Smooth muscle cell (in vitro differentiated cells): ENCODE results near the gene NDUFAF4. TPM values are rescaled to one million over a fixed set of nuclear protein-coding genes. Genes with fewer than 3 reads are reported as not detected.

Experiments used
- DNase-seq: peaks from one replicate; lab custom pipeline; 2025; ENCODE audit not compliant: unreplicated experiment; lab: John Stamatoyannopoulos, UW
- H2AFZ ChIP-seq: fragments of 200-600 bp; sonication (generic); 2 replicates; pipeline ENCODE4 v1.6.0; 2016; ENCODE audit warnings: antibody characterized with exemption, low read depth, mild to moderate bottlenecking
- H3F3A ChIP-seq: fragments of 200-600 bp; sonication (generic); 2 replicates; pipeline ENCODE4 v1.6.0; 2017; ENCODE audit warnings: antibody characterized with exemption, low read depth
- H3K27ac ChIP-seq: fragments of 200-600 bp; sonication (generic); 2 replicates; pipeline ENCODE4 v1.5.1; 2016; ENCODE audit warnings: low read depth, mild to moderate bottlenecking
- H3K27me3 ChIP-seq: fragments of 200-600 bp; sonication (generic); 2 replicates; pipeline ENCODE4 v1.6.1; 2016; ENCODE audit warnings: low read depth, mild to moderate bottlenecking
- H3K36me3 ChIP-seq: fragments of 200-600 bp; sonication (generic); 2 replicates; pipeline ENCODE4 v1.5.1; 2016; ENCODE audit warnings: low read depth
- H3K4me1 ChIP-seq: fragments of 200-600 bp; sonication (generic); 2 replicates; pipeline ENCODE4 v1.5.1; 2016; ENCODE audit warnings: low read depth
- H3K4me2 ChIP-seq: fragments of 200-600 bp; sonication (generic); 2 replicates; pipeline ENCODE4 v1.6.0; 2016; ENCODE audit warnings: mild to moderate bottlenecking
- H3K4me3 ChIP-seq: fragments of 200-600 bp; sonication (generic); 2 replicates; pipeline ENCODE4 v1.5.1; 2016; ENCODE audit warnings: mild to moderate bottlenecking
- H3K79me2 ChIP-seq: fragments of 200-600 bp; sonication (generic); 2 replicates; pipeline ENCODE4 v1.6.0; 2016; ENCODE audit warnings: low read depth, mild to moderate bottlenecking
- H3K9ac ChIP-seq: fragments of 200-600 bp; sonication (generic); 2 replicates; pipeline ENCODE4 v1.6.0; 2016; ENCODE audit warnings: low read depth
- H3K9me3 ChIP-seq: fragments of 200-600 bp; sonication (generic); replicated peaks from 2 replicates; pipeline ENCODE4 v1.5.1; 2016; ENCODE audit warnings: low read depth
- H4K20me1 ChIP-seq: fragments of 200-600 bp; sonication (generic); 2 replicates; pipeline ENCODE4 v1.6.0; 2016; ENCODE audit warnings: low read depth
- WGBS: methylation state at CpG from one replicate; pipeline ENCODE4 v1.1.7; 2016; ENCODE audit warnings: low lambda C conversion rate; 5-methylcytosine and 5-hydroxymethylcytosine counted together
- polyA plus RNA-seq: library from polyadenylated mRNA; unstranded; fragments of >200 nt; fragmentation: Nextera tagmentation; extraction: Ambion mirVana; gene quantifications from 2 replicates; pipeline ENCODE4 v1.2.1, GENCODE V29; 2016
- total RNA-seq: library from RNA; depleted of rRNA; stranded (reverse); fragments of >200 nt; gene quantifications from 2 replicates; pipeline ENCODE4 v1.2.3, GENCODE V29; 2014
- TF ChIP-seq, protein P1 (sequence below): fragments of 200-600 bp; sonication (generic); IDR thresholded peaks from 2 replicates; pipeline ENCODE4 v1.5.1; 2017; ENCODE audit warnings: borderline replicate concordance, mild to moderate bottlenecking, antibody characterized with exemption; ENCODE audit not compliant: insufficient read depth, poor library complexity, severe bottlenecking

NDUFAF4 gene
- total and polyA plus RNA-seq, 2 experiments from 2014 or later = 40.4 to 51.0 TPM

DNA sequence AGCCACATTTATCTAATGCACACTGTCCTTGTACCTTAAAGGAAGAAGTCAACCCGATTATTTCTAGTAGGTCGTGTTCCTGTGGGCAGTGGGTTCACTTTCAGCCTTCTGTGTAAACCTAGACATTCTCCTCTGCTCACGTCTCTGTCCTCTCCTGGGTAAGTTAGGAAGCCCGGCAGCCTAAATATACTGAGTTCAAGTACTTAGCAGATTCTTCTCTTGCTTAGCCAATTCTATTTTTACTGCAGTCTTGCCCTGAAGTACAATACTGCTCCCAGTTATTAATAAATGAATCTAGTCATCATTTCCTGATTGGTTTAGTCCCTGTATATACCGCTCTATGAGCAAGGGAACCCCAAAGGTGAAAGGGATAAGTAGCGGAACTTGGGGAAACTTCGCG lies 45.8 kb downstream of the NDUFAF4 start:
- H3K27ac ChIP-seq = no peak overlapping the region
- no peaks in the 10 kb centered on the region for H3F3A ChIP-seq
- no peaks in the 10 kb centered on the region for H3K36me3 ChIP-seq
- WGBS = 83% methylated on average over 8 of the region's 8 CpGs
- H3K4me3 ChIP-seq = no peak overlapping the region
- no peaks in the 10 kb centered on the region for H4K20me1 ChIP-seq
- no peak overlapping the region for H3K9ac ChIP-seq
- H3K27me3 ChIP-seq = no peaks in the 10 kb centered on the region
- no peaks in the 10 kb centered on the region for H3K9me3 ChIP-seq
- H3K79me2 ChIP-seq = no peaks in the 10 kb centered on the region
- no peak overlapping the region for H2AFZ ChIP-seq
- no peaks in the 10 kb centered on the region for H3K4me1 ChIP-seq
- DNase-seq = no peak
- no peak overlapping the region for H3K4me2 ChIP-seq
- TF ChIP-seq, protein P1, sequence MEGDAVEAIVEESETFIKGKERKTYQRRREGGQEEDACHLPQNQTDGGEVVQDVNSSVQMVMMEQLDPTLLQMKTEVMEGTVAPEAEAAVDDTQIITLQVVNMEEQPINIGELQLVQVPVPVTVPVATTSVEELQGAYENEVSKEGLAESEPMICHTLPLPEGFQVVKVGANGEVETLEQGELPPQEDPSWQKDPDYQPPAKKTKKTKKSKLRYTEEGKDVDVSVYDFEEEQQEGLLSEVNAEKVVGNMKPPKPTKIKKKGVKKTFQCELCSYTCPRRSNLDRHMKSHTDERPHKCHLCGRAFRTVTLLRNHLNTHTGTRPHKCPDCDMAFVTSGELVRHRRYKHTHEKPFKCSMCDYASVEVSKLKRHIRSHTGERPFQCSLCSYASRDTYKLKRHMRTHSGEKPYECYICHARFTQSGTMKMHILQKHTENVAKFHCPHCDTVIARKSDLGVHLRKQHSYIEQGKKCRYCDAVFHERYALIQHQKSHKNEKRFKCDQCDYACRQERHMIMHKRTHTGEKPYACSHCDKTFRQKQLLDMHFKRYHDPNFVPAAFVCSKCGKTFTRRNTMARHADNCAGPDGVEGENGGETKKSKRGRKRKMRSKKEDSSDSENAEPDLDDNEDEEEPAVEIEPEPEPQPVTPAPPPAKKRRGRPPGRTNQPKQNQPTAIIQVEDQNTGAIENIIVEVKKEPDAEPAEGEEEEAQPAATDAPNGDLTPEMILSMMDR = no peak

DNA sequence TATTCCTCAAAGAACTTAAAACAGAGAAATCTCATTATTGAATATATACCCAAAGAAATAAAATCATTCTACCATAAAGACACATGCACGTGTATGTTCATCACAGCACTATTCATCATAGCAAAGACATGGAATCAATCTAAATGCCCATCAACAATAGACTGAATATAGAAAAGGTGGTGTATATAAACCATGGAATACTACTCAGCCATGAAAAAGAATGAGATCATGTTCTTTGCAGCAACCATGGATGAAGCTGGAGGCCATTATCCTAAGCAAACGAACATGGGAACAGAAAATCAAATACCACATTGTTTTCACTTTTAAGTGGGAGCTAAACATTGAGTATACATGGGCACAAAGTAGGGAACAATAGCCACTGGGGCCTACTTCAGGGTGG lies 48.1 kb downstream of the NDUFAF4 start:
- WGBS = 84% methylated on average over 2 of the region's 2 CpGs
- H3K36me3 ChIP-seq = no peaks in the 10 kb centered on the region
- H3K27me3 ChIP-seq = no peaks in the 10 kb centered on the region
- no peak overlapping the region for H2AFZ ChIP-seq
- no peak overlapping the region for H3K27ac ChIP-seq
- peaks cover 4% of the 10 kb centered on the region for H3K9me3 ChIP-seq
- no peaks in the 10 kb centered on the region for H3F3A ChIP-seq
- DNase-seq = no peak
- no peaks in the 10 kb centered on the region for H3K79me2 ChIP-seq
- H3K9ac ChIP-seq = no peak overlapping the region
- no peak overlapping the region for H3K4me2 ChIP-seq
- H4K20me1 ChIP-seq = no peaks in the 10 kb centered on the region
- TF ChIP-seq, protein P1 = no peak
- no peaks in the 10 kb centered on the region for H3K4me1 ChIP-seq
- no peak overlapping the region for H3K4me3 ChIP-seq

DNA sequence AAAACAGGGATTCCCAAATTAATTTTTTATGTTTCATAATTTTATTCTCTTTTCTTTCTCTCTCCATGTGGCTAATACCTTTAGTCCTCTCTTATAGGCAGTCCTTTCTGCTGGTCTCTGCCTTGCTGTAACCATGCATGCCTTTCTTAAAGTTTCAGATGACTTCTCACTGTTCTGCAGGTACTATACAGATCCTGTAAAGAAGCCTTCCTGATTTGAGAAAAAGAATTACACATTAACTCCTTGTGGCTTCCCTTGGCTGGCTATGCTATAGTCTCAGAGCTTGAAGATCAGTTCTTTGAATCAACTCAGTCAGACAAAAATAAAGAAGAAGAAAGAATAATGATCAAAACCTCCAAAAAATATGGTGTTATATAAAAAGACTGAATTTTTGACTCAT lies 53.2 kb downstream of the NDUFAF4 start:
- H3K79me2 ChIP-seq = no peaks in the 10 kb centered on the region
- H3K9me3 ChIP-seq = peaks cover 4% of the 10 kb centered on the region
- H3K27me3 ChIP-seq = no peaks in the 10 kb centered on the region
- H3K4me3 ChIP-seq = no peak overlapping the region
- H4K20me1 ChIP-seq = no peaks in the 10 kb centered on the region
- no peaks in the 10 kb centered on the region for H3K36me3 ChIP-seq
- H3F3A ChIP-seq = peaks cover 10% of the 10 kb centered on the region
- no peak overlapping the region for H3K9ac ChIP-seq
- no peak for DNase-seq
- H3K4me1 ChIP-seq = peaks cover 7% of the 10 kb centered on the region
- TF ChIP-seq, protein P1 = no peak
- H3K4me2 ChIP-seq = no peak overlapping the region
- H2AFZ ChIP-seq = no peak overlapping the region
- H3K27ac ChIP-seq = no peak overlapping the region

DNA sequence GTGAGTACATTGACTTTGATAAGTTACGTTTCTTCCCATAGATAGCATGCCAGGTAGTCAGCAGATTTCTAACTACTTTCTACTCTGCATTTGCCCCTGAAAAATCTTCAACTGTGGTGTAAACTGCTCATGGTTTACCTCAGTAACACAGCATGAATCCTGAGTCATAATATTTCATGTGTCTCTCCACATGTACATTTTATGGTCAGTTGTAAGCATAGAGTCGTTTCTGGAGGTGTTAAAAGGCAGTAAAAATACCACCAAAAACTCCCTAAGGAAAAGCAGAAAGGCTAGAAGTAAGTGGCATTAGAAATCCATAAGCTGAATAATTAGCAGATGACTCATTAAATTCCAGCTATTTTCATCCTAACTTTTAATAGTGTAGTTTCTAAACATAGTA lies 56.3 kb downstream of the NDUFAF4 start:
- Histone ChIP-seq H3F3A (peaks cover 10% of the 10 kb centered on the region), H3K79me2 (no peaks in the 10 kb centered on the region), H3K27me3 (no peaks in the 10 kb centered on the region), H2AFZ (no peak overlapping the region), H3K9ac (no peak overlapping the region), H4K20me1 (no peaks in the 10 kb centered on the region), H3K4me2 (peak overlapping the region; percentile 45), H3K36me3 (no peaks in the 10 kb centered on the region), H3K4me1 (peaks cover 9% of the 10 kb centered on the region), H3K4me3 (no peak overlapping the region), H3K9me3 (peaks cover 4% of the 10 kb centered on the region), H3K27ac (peak overlapping the region; percentile 43)
- DNase-seq = no peak
- WGBS = 16% methylated on average over 2 of the region's 2 CpGs
- TF ChIP-seq, protein P1 = no peak
